ENCODE data around the gene GFPT1. TPM values are rescaled to one million over a fixed set of nuclear protein-coding genes. Genes with fewer than 3 reads are reported as not detected.

Gene GFPT1
- 44.2 and 51.6 TPM in 2 replicates for total RNA-seq

DNA sequence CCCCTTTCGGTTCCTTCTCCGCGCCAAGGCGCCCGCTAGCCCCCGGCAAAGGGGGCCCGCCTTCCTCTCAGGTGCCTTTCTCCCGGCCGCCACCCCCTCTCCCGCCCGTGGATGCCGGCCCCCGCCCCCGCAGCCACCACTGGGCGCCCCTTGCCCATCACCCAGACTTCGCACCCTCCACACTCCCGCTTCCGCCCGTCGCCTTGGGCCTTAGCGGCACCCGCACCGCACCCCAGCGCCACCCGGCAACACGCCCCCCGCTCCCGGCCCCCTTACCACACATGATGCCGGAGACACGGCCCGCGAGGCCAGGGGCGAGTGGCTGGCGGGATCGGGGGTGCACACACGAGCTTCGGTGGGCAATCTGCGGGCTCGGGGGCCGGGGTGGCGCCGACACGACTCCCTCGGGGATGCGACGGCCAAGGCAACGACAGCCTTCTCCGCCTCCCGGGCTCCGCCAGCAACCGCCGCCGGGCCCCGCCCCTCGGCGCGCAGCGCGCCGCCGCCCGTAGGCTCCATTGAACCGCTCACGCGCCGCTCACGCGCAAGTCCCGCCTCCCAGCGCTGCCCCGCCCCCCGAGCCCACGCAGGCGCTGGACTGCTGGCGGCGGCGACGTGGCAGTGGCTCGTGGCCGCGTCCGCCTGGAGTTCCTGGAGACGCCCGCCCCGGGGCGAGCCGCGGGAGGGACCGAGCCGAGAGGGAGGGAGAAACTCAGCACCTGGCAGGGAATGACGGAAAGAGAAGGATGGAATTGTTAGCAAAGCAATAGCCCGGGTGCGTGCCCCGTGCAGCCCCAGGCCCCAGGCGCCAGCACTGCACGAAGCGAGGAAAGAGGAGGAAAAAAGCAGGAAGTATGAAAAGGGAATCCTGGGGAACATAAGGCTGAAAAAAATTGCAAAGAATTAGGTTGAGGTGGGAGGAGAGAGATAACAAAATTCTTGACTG is at the start of gene GFPT1:
Gene GFPT1 (minus strand): TSS at position 439 of the 946 bp plus-strand sequence. CDS start 156 bp downstream, at position 283.

Small RNA genes within 50 kb of the gene (small RNA-seq; reads per million reads assigned to genes)
- not detected for gene RF00019

Other genes with a start within 250 kb of the GFPT1 start
- 52.0 and 64.5 TPM in 2 replicates for gene NFU1, start 50.2 kb upstream of the GFPT1 start, total RNA-seq

Data from thoracic aorta endothelial cell (primary cell).